DND-41 (cell line): Measurements from ENCODE around the gene SELENOW.

ENCODE experiments used
- CTCF ChIP-seq: IDR thresholded peaks from 2 replicates; pipeline ENCODE4 v1.5.1; 2012; ENCODE audit warnings: borderline replicate concordance, low read length, moderate library complexity, mild to moderate bottlenecking; ENCODE audit not compliant: poor library complexity, severe bottlenecking; ENCODE audit errors: extremely low read depth
- EZH2 ChIP-seq: IDR thresholded peaks from 3 replicates; pipeline ENCODE4 v1.6.1; 2012; ENCODE audit warnings: borderline replicate concordance, low read depth, mild to moderate bottlenecking, moderate library complexity, low read length, inconsistent platforms; ENCODE audit not compliant: severe bottlenecking

- TF ChIP-seq CTCF (no peak), EZH2 (no peak)
These were observed 450 bp downstream of the SELENOW start for GRCh38 chr19:47778954-47779351.
